ENCODE data around the gene GTSF1L.

GTSF1L gene

DNA sequence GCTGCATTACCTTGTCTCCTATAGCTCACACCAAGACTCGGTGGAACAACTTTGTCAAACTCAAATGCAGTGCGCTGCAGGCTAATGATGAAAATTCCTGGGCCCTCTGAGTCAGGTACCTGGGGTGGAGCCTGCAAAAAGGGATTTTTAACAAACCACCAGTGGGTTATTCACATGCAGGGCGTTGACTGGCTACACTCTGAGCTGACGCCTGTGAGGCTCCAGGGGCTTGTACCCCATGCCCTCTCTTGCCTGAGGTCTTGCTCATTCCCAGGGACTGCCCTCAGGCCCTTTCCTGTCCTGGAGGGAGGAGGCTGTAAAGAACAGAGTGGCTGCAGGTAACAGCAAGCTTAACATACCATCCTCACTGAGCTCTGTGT lies 9.2 kb downstream of the GTSF1L start:
- H4K20me1 ChIP-seq (ENCODE audit: insufficient read depth, low read length): no peaks in the 10 kb centered on the region
- TF ChIP-seq CTCF (IDR thresholded peaks at IDR 0.05; ENCODE audit: low read length): no peak
- TF ChIP-seq EZH2phosphoT487 (IDR thresholded peaks at IDR 0.05; ENCODE audit: low read length): no peak
- no peaks in the 10 kb centered on the region for H3K9me2 ChIP-seq (replicated peaks; ENCODE audit: insufficient read depth, low read length)
- H3K27ac ChIP-seq (ENCODE audit: low read length): no peak overlapping the region
- H3K36me3 ChIP-seq (replicated peaks; ENCODE audit: insufficient read depth, low read length): no peaks in the 10 kb centered on the region
- no peaks in the 10 kb centered on the region; the same call in 1 of the 2 replicates for H3F3A ChIP-seq (ENCODE audit: insufficient read depth, low read length)
- H3K9me3 ChIP-seq (replicated peaks; ENCODE audit: insufficient read depth, low read length): no peaks in the 10 kb centered on the region
- DNase-seq: no peak
- no peak overlapping the region for H3K4me2 ChIP-seq (ENCODE audit: low read depth, low read length)
- H3K4me3 ChIP-seq (ENCODE audit: low read length): no peak overlapping the region
- no peak overlapping the region for H3K9ac ChIP-seq (ENCODE audit: low read length)
- H3K27me3 ChIP-seq (replicated peaks; ENCODE audit: insufficient read depth, low read length): no peaks in the 10 kb centered on the region
- no peaks in the 10 kb centered on the region for H3K79me2 ChIP-seq (ENCODE audit: low read length)
- H3K4me1 ChIP-seq (ENCODE audit: low read length): no peaks in the 10 kb centered on the region
- no peak overlapping the region for H2AFZ ChIP-seq (ENCODE audit: low read length)

DNA sequence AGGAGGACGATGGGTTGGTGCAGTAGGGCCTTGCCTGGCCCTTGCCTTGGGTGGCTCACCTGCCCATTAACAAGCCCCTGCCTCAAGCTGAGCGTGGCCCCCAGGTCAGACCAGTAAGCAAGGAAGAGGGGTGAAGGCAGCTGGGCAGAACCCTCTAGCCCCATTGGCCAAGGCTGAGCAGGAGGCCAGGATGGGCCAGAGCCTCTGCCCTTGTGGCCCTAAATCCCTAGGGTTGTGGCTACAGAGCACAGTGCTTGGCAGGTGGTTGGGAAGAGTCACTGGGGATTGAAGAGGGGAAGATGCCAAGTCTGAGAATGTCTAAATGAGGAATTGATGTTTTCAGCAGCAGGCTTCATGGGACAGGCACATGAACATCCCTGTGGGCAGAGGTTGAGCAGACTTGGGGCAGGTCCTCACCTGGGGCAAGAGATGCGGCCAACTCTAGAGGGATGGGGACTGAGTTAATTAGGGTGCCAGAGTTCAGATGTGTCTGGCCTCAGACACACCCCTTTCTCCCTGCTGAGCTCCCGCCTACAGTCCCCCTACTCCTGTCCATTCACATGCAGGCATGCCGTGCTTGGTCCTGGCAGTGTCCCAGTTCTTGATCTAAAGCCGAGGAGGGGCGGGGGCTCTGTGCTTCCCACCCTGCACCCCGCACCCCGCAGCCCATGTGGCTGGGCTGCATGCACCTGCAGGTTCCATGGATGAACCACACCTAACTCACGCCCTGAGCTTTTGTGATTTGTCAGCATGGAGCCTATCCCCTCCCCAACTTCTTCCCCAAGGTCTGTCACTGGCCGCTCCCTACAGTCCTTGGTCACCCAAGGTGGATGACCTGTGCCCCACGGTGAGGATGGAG lies 9.8 kb downstream of the GTSF1L start:
- Histone ChIP-seq H3K9me2 (replicated peaks; ENCODE audit: insufficient read depth, low read length) (no peaks in the 10 kb centered on the region), H2AFZ (ENCODE audit: low read length) (no peak overlapping the region), H3K79me2 (ENCODE audit: low read length) (no peaks in the 10 kb centered on the region), H3K4me2 (ENCODE audit: low read depth, low read length) (no peak overlapping the region), H3K36me3 (replicated peaks; ENCODE audit: insufficient read depth, low read length) (no peaks in the 10 kb centered on the region), H3K4me1 (ENCODE audit: low read length) (no peaks in the 10 kb centered on the region), H3K9ac (ENCODE audit: low read length) (no peak overlapping the region), H3K9me3 (replicated peaks; ENCODE audit: insufficient read depth, low read length) (no peaks in the 10 kb centered on the region), H3K27ac (ENCODE audit: low read length) (no peak overlapping the region), H3F3A (ENCODE audit: insufficient read depth, low read length) (no peaks in the 10 kb centered on the region; the same call in 1 of the 2 replicates), H4K20me1 (ENCODE audit: insufficient read depth, low read length) (no peaks in the 10 kb centered on the region), H3K4me3 (ENCODE audit: low read length) (no peak overlapping the region), H3K27me3 (replicated peaks; ENCODE audit: insufficient read depth, low read length) (no peaks in the 10 kb centered on the region)
- no peak for DNase-seq
- TF ChIP-seq EZH2phosphoT487 (IDR thresholded peaks at IDR 0.05; ENCODE audit: low read length): no peak
- TF ChIP-seq EZH2 (optimal IDR thresholded peaks at IDR 0.05; ENCODE audit: low read depth, low read length): no peak
- TF ChIP-seq CTCF (IDR thresholded peaks at IDR 0.05; ENCODE audit: low read length): no peak

DNA sequence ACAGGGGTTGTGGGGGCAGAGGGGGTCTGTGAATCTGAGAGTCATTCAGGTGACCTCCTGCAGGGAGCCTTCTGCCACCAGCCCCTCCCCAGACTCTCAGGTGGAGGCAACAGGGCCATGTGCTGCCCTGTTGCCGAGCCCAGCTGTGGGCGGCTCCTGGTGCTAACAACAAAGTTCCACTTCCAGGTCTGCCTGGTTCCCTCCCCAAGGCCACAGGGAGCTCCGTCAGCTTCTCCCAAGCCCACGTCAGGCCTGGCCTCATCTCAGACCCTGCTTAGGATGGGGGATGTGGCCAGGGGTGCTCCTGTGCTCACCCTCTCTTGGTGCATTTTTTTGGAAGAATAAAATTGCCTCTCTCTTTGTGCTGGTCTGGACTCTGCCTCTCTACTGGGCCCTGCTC lies 10.7 kb downstream of the GTSF1L start:
- Histone ChIP-seq H3K4me2 (ENCODE audit: low read depth, low read length) (no peak overlapping the region), H4K20me1 (ENCODE audit: insufficient read depth, low read length) (no peaks in the 10 kb centered on the region), H3K9me2 (replicated peaks; ENCODE audit: insufficient read depth, low read length) (no peaks in the 10 kb centered on the region), H3K27ac (ENCODE audit: low read length) (no peak overlapping the region), H3K4me3 (ENCODE audit: low read length) (no peak overlapping the region), H3K79me2 (ENCODE audit: low read length) (no peaks in the 10 kb centered on the region), H3K4me1 (ENCODE audit: low read length) (no peaks in the 10 kb centered on the region), H3K9ac (ENCODE audit: low read length) (no peak overlapping the region), H3F3A (ENCODE audit: insufficient read depth, low read length) (no peaks in the 10 kb centered on the region; the same call in 1 of the 2 replicates), H2AFZ (ENCODE audit: low read length) (no peak overlapping the region), H3K36me3 (replicated peaks; ENCODE audit: insufficient read depth, low read length) (no peaks in the 10 kb centered on the region), H3K27me3 (replicated peaks; ENCODE audit: insufficient read depth, low read length) (no peaks in the 10 kb centered on the region), H3K9me3 (replicated peaks; ENCODE audit: insufficient read depth, low read length) (no peaks in the 10 kb centered on the region)
- DNase-seq: no peak
- no peak for TF ChIP-seq EZH2phosphoT487 (IDR thresholded peaks at IDR 0.05; ENCODE audit: low read length)
- TF ChIP-seq EZH2 (optimal IDR thresholded peaks at IDR 0.05; ENCODE audit: low read depth, low read length): no peak
- no peak for TF ChIP-seq CTCF (IDR thresholded peaks at IDR 0.05; ENCODE audit: low read length)

Measured in MM.1S (cell line).